Glomerular visceral epithelial cell (primary cell): ENCODE measurements around the gene SF1.

Source experiments
- DNase-seq: peaks from one replicate; pipeline ENCODE4 v3.0.0-alpha.2; 2016; ENCODE audit errors: extremely low spot score

The SF1 gene

DNA sequence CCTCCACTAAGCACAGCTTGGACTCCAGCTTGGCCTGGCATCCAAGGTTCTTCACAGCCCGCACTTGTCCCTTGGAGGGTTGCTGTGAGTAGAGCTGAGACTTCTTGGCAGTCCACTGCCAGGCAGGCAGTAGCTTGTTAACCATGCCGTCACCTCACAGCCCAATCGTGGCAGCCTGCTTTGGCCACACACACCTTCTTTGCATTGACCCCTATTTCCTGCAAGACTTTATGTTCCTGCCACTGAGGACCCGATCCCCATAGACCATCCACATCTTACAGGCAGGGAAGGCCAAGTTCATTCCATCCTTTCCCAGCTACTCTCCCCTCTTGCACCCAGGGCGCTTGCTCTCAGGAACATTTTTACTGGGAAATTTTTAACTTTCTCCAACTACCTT is 16.1 kb downstream of the SF1 start:
- no peak for DNase-seq

DNA sequence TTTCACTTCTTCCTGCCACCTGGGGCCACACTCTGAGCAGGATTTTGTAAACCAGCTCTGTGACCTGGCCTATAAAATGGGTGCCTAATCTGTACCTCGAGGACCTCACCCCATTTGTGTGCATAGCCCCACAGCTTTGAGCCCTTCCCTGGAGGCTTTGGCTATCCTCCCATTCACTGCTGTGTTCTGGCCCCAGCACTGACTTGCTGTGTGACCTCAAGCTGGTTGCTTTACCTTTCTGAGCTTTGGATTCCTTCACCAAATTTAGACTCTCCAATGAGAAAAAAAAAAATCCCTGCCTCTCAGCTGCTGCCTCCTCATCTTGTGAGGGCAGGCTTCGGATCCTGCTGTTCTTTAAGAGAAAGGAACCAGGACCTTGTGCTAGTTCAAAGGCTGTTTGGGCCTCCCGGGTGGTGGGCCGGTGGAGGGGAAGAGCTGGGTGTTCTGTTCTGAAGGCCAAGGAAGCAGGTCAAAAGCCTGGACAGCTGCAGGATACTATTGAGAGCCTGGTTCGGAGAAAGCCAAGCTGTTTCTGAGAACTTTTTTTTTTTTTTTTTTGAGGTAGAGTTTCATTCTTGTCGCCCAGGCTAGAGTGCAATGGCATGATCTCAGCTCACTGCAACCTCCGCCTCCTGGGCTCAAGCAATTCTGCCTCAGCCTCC is 17.5 kb downstream of the SF1 start:
- no peak for DNase-seq

DNA sequence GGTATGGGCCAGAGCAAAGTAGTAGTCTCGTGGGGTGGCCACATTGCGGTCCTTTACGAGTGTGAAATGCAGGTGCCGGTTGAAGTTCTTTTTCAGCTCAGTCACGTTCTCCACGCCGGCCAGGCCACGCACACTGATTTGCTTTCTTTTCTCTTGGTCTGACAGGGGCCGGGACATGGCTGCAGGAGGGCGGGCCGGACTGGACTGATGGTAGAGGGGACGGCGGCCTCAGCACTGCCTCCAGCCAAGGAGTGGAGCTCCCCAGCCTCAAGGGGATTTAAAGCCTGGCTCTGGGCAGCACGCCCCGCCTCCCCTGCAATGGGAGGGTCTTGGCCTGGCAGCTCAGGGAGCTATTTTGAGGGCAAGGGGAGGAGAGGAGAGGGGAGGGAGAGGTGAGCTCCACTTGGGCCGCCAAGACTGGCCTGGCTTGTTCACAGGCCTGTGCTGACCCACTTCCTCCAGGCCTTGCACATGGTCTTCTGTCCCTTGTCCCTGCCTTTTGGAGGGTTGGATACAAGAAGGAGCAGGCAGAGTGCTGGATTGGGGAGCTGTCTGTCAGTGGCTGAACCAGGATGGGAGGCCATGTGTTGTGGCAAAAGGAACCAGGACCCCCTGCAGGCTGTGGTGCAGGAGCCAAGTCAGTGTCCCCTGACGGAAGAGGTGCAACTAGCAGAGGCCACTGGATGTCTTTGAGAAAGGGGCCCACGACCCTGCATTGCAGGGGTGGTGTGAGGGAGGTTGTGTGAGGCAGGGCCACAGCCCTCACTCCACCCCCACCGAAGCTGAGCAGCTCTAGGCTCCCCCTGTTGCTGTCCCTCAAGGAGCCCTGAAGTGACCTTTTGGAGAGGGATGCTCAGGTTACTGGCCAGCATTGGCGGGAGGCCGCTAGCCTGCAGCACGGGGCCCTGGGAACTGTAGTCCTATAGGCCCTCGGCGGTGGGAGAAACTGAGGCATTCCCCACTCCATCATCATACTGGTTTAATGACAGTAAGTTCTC is 18.3 kb downstream of the SF1 start, which contains the start of gene PYGM:
TSS of gene PYGM (minus strand) at position 253 of the 998 bp plus-strand sequence. CDS start at position 177, 76 bp downstream.
- no peak for DNase-seq

DNA sequence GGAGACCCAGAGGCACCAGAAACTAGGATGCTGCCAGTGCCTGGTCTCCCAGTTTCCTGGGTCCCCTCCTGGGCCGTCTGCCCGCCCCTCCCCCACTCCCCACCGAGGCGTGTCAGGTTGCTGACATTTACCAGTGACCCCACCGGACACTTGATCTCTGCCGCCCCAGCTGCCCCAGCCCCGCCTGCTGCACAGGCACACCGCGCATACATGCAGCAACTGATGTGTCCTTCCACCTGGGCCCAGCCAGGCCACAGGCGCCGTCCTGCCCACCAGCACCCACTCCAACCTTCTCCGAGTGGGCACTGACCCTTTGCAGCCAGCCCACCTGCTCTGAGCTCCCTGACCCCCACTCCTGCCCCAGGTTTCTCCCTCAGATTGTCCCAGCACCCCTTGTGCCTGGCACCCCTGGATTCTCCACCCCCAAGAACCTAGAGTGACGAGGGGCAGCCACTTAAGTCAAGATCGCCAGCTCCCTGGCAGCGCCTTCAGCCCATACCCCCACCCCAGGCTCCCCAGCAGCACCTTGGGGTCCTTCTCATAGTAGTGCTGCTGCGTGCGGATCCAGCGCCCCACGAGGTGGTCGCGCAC is 19.1 kb downstream of the SF1 start:
- DNase-seq = no peak

DNA sequence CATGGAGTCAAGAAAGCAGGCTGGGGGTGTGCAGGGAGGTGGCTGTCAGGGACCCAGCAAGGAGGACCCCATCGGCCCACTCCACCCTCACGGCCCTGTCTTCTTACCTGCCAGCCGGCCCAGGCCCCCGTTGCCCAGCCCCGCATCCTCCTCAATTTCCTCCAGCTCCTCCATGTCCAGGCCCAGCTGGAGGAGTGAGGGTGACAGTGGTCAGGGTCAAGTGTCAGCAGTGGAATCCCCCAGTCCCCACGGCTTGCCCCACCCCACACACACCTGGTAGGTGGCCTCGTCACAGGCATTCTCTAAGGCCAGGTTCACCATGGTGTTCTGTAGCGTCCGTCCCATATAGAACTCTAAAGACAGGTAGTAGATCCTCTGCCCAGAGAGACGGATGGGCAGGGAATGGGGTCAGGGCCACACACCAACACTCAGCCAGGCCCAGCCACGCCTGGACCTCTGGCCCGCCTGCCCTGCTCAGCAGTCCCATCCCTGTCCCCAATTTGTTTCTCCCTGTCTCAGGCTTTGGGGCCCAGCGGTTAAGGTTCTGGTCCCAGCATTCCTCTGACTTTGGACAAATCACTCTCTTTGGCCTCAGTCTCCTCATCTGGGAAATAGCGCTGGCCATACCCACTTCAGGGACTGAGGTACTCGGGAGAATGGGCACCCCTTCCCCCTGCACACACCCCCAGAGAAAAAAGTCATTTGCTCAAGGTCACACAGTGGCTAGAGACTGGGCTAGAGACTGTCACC is 19.8 kb downstream of the SF1 start:
- DNase-seq = no peak

DNA sequence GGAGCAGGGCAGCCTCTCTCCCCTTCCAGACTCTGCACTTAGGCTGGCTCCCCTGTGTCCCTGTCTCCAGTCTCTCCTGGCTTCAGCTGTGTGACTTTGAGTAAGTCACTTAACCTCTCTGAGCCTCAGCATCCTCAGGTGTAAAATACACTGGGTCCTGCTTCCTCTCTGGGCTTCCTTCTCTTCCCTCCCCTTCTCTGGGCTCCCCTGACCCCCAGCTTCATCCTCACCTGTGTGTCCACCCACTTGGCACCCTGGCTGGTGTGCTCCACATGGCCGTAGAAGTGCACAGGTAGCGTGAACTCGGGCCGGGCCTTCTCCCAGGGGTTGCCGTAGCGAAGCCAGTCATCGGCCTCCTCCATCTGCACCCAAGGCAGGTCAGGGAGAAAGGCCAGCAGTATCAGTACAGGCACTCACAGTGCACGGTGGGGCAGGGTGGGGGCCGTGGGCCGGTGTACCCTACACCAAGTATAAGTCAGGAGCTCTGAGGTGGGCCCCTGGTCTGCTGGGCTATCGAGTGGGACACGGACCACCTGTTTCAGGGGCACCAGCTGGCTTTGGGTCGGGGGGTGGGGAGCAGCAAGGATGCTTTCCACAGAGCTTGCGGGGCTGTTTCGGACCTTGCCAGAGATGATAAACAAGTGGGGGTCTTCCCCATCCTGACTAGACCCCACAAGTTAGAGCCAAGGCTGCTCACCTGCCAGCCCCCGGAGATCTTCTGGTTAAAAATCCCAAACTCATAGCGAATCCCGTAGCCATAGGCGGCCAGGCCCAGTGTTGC is 20.6 kb downstream of the SF1 start:
- no peak for DNase-seq

DNA sequence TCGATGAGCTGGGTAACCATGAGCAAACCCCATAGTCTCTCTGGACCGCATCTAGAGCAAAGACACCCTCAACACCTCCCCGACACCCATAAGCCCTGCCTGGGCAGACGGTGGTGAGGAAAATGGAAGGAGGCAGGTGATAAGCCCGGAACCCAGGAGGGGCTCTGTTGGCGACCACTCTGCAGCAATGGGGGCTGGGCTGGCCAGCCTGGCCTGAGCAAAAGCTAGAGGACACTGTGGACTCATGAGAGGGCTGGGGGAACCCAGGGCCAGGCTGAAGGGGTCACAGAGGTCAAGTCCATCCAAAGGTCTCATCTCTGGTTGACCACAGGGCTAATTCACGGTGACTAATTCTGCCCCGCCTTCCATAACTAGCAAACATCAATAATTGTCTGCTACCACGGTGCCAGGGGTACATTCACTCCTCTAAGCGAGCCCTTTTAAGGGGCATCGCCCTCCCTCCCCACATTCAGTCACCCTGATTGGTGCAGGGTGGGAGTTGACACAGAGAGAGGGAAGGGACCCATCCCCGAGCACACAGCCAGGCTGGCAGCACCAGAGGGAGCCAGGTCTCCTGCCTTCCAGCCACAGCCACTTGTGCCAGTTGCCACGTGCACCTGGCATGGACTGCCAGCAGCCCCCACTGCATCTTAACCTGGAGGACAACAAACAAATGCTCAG is 22.5 kb downstream of the SF1 start:
- no peak for DNase-seq

DNA sequence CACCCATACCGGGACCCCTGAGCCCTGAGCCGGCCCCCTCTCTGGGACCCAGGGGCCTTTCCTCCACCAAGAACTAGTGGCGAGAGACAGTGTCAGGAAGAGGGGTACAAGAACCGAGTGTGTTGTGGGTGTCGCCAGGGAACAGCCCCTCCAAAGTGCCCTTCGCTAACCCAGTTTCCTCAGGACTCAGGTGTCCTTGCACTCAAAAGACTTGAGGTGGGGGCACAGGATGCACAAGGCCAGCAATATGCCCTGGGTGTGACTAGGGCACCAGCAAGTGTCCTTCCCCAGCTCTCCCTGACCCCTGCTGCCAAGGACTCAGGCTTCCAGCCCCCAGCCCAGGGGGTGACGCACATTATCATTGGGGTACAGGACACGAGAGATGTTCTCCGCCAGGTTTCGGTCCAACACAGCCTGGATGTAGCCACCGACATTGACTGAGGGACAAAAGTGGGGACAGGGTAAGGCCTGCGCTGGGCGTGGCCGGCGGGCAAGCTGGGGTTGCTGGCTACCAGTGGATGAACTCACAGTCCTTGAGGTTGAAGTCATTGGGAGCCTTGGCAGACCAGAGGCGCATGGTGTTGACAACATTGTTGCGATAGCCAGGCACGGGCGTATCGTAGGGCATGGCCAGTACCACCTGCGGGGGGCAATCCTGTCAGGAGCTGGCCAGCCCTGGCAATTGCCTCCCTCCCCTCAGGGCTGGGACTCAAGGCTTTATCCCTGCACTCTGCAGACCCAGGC is 23.3 kb downstream of the SF1 start:
- DNase-seq = no peak

DNA sequence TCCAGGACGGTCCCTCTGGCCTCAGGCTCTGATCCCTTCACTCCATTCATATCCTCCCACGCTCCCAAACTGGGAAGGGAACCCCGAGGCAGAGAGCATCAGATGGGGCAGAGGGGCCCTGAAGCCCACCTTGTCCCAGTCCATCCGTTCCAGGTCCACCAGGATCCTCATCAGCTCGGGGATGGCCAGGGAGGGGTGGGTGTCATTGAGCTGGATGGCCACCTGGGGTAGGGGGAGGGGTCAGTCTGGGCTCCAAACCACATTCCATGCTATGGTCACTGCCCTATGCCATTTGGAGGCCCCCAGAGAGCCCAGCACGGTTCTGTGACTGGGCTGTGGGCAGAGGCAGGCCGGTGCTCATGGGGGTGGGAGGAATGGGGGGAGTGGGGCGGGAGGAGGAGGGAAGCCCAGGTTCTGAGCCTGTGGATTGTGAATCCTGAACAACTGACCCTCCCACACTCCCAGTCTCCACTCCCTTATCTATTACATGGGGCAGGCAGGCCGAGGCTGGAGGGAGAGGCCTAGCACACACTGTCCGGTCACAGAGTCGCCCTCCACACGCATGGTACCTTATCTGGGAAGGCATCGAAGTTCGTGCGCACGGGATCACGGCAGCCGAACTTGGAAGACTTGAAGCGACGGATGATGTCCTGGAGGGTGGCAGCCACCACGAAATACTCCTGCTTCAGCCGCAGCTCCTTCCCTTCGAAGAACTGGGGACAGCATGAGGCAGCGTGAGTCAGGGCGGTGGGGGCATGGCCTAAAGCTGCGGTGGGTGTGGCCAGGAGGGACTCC is 24.0 kb downstream of the SF1 start:
- no peak for DNase-seq

DNA sequence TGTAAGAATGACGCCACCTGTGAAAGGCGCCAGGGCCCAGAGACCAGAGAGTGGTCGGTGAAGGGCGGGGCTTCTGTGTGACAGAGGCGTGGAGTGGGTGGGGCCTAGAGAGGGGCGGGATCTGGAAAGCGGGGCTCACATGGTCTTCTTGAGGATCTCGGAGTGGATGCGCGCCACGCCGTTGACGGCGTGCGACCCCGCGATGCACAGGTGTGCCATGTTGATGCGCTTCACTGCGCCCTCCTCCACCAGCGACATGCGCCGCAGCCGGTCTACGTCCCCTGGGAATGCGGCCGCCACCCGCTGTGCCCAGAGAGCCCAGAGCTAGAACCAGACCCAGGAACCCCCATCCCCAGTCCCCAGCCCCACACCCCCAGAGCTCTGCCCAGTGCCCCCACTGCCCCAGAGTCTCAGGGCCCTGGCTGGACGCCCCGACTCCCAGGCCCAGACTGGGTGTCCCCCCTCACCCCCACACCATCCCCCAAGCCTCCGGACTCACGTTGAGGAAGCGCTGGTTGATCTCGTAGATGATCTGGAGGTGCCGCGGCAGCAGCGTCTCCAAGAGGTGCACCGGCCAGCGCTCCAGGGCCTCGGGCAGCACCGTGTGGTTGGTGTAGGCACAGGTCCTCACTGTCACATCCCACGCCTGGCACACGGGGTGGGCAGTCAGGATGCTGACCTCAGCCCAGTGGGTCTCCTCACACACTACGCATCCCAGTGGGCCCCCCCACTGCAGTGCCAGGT is 24.8 kb downstream of the SF1 start:
- DNase-seq = no peak

DNA sequence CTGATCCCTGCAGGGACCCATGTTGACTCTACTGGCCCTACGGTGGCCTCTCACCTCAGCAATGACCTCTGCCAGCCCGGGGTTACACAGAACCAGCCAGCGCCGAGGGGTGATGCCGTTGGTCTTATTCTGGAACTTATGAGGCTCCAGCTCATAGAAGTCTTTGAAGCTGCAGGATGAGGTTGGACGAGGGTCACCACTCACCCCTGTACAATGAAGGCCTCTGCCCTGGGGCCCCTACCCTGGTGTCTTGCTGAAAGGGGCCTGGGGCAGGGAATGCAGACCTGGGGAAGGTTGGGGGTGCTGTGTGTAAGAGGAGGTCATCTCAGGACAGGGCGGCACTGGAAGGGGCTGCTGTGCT is 25.3 kb downstream of the SF1 start:
- DNase-seq = no peak

DNA sequence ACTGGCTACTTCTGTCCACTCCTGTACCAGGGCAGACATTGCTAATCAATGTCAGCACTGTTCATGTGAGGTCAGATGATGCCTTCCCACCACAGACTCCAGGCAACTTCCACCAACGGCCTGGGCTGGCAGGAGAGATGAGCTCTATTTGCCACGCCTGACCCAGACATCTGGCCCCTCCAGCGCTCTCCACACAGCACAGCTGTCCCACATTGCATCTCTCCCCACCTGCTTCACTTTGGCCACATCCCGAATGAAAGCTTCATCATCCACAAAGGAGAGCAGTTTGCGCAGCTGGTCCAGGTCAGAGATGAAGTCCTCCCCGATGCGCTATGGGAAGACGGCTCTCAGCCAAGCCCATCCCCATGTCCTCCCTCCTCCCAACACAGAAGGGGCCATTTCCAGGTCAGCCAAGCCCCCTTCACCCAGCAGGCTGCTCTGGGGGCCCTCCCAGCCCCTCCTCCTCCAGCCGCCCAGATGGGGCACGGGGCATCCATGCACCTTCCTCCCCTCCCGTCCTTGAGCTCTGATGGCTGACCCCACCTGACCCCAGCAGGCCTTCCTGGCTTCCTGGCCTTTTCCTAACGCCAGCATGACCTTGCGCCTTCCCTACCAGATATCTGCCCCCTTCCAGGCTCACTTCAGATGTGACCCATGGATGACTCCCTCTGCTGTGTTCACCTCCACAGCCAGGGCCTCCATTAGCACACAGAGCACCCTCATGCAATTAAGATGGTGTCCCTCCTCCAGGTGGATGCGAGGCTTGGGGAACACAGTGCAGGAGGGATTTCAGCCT is 26.0 kb downstream of the SF1 start:
- DNase-seq = no peak

DNA sequence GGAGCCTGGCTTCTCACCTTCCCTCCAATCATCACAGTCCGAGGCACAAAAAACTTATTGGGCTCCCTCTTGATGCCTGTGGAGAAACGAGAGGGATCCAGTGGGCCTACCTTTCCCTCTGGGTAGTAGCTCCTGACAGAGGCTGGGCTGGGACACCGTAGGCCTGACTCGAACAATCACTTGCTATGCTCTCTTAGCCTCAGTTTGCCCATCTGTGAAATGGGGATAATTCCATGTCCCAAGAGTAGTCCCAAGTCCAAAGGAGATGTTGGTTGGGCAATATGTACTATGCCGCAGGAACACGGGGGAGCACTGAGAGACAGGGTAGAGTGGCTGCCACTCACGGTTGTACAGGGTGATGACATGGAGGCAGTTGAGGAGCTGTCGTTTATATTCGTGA is 26.8 kb downstream of the SF1 start:
- no peak for DNase-seq

DNA sequence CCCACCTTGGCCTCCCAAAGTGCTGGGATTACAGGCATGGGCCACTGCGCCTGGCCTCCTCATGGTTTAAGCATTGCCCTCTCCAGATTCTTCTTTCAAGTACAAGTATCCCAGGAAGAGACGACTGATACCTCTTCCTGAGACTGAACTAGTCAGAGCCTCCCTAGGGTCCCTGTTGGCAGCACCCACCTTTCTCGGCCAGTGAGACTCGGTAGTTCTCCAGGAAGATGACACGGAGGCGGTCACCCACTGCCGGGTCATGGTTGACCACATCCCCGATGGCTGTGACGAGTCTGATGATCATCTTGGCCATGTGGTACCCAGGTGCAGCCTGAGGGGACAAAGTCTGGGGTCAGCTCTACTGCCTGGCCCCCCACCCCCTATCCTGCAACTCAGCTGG is 27.2 kb downstream of the SF1 start:
- no peak for DNase-seq

DNA sequence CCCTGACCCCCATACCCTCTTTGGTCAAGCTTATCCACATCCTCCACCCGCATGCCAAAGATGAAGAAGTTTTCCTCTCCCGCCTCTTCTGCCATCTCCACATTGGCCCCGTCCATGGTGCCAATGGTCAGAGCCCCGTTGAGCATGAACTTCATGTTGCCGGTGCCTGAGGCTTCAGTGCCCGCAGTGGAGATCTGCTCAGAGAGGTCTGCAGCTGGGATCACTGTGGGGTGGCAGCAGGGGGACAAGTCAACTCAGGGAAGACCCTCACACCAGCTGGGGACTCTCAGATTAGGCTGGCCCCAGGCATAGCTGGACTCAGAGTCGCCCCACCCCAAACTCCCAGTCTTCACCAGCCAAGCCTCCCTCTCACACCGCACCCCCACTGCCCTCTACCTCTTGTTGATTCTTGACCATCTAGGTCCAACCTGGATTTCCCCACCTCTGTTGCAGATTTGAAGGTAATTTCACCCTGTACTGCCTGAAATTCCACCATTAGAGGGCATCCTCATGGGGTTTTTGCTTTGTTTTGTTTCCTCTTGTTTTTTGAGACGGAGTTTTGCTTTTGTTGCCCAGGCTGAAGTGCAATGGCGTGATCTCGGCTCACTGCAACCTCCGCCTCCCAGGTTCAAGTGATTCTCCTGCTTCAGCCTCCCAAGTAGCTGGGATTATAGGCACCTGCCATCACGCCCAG is 27.8 kb downstream of the SF1 start:
- DNase-seq = no peak

DNA sequence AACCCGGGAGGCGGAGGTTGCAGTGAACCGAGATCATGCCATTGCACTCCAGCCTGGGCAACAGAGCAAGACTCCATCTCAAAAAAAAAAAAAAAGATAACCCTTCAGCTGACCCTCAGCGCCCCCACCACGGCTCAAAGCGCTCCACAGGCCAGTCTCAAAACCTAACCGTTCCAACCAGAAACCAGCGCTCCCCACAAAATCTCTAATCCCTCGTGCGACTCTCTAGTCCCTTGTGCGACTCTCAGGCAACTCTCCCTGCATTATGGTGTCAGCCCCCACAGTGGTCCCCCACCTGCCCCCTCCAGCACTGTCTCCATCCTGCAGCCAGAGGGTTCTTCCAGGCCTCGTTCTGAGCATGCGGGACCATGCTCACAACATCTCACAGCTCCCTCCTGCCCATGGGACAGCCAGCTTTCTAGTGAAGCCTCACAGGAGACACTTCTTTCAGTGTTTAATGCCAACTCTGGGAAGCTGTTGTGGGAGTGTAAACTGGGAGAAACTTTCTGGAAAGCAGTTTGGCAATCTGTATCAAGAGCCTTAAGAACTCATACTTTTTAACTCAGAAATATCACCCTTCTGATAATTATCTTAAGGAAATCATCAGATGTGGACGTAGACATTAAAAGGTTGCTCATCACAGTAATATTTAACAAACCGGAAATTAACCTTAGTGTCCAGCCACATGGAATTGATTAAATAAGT is 30.2 kb downstream of the SF1 start:
- DNase-seq = no peak
